ENCODE results near the gene CBLL2. TPM values are rescaled to one million over a fixed set of nuclear protein-coding genes. Genes with fewer than 3 reads are reported as not detected.

Gene CBLL2
- total and polyA plus RNA-seq, 4 donors: not detected

GRCh38 chrX:22247169-22247568 lies 25.5 kb upstream of the CBLL2 start:
- TF ChIP-seq CTCF (IDR thresholded peaks at IDR 0.05; ENCODE audit: control extremely low read depth, extremely low read depth): no peak
- 37 to 78% methylated on average over 1 of the region's 1 CpG for whole genome bisulfite sequencing, 2 donors

GRCh38 chrX:22248401-22248800 lies 24.3 kb upstream of the CBLL2 start:
- no peak overlapping the region for H3K4me3 ChIP-seq
- no peak overlapping the region for H3K9ac ChIP-seq (ENCODE audit: insufficient read depth in 1 of 2, low read length in 2 of 2)
- DNase-seq (no peak), ATAC-seq (ENCODE audit: insufficient read depth, low FRiP score) (no peak)
- no peaks in the 10 kb centered on the region for H3K4me1 ChIP-seq (ENCODE audit: control insufficient read depth in 5 of 5, insufficient read depth in 5 of 5, low read length in 5 of 5)
- peaks cover 0 to 6% (median 0%) of the 10 kb centered on the region in 3 donors for H3K27me3 ChIP-seq (ENCODE audit: control insufficient read depth in 3 of 3, insufficient read depth in 3 of 3, low read length in 2 of 3)
- 66 to 90% methylated on average over 3 of the region's 3 CpGs for WGBS, 2 donors
- H3K27ac ChIP-seq (ENCODE audit: low read depth in 1 of 2, low read length in 1 of 2): no peak overlapping the region
- no peak for TF ChIP-seq CTCF (IDR thresholded peaks at IDR 0.05; ENCODE audit: control extremely low read depth, extremely low read depth)
- H3K9me3 ChIP-seq (ENCODE audit: control insufficient read depth in 4 of 4, insufficient read depth in 3 of 4, low read length in 3 of 4): no peaks in the 10 kb centered on the region
- no peaks in the 10 kb centered on the region for H3K36me3 ChIP-seq (ENCODE audit: control insufficient read depth in 4 of 4, insufficient read depth in 4 of 4, low read length in 4 of 4)

More at GRCh38 chrX:22247169-22247568, 25.5 kb upstream of the CBLL2 start:
- Histone ChIP-seq H3K4me3 (no peak overlapping the region), H3K9ac (ENCODE audit: insufficient read depth in 1 of 2, low read length in 2 of 2) (no peak overlapping the region), H3K27me3 (ENCODE audit: control insufficient read depth in 3 of 3, insufficient read depth in 3 of 3, low read length in 2 of 3) (peaks cover 0 to 6% (median 0%) of the 10 kb centered on the region in 3 donors), H3K4me1 (ENCODE audit: control insufficient read depth in 5 of 5, insufficient read depth in 5 of 5, low read length in 5 of 5) (no peaks in the 10 kb centered on the region), H3K9me3 (ENCODE audit: control insufficient read depth in 4 of 4, insufficient read depth in 3 of 4, low read length in 3 of 4) (no peaks in the 10 kb centered on the region), H3K27ac (ENCODE audit: low read depth in 1 of 2, low read length in 1 of 2) (no peak overlapping the region), H3K36me3 (ENCODE audit: control insufficient read depth in 4 of 4, insufficient read depth in 4 of 4, low read length in 4 of 4) (no peaks in the 10 kb centered on the region)
- no peak for ATAC-seq (ENCODE audit: insufficient read depth, low FRiP score)
- no peak for DNase-seq

- Histone ChIP-seq H3K9me3 (ENCODE audit: control insufficient read depth in 4 of 4, insufficient read depth in 3 of 4, low read length in 3 of 4) (no peaks in the 10 kb centered on the region), H3K4me1 (ENCODE audit: control insufficient read depth in 5 of 5, insufficient read depth in 5 of 5, low read length in 5 of 5) (no peaks in the 10 kb centered on the region), H3K27me3 (ENCODE audit: control insufficient read depth in 3 of 3, insufficient read depth in 3 of 3, low read length in 2 of 3) (peaks cover 0 to 8% (median 0%) of the 10 kb centered on the region in 3 donors), H3K27ac (ENCODE audit: low read depth in 1 of 2, low read length in 1 of 2) (no peak overlapping the region), H3K9ac (ENCODE audit: insufficient read depth in 1 of 2, low read length in 2 of 2) (no peak overlapping the region), H3K36me3 (ENCODE audit: control insufficient read depth in 4 of 4, insufficient read depth in 4 of 4, low read length in 4 of 4) (no peaks in the 10 kb centered on the region), H3K4me3 (no peak overlapping the region)
- ATAC-seq (ENCODE audit: insufficient read depth, low FRiP score) (no peak), DNase-seq (no peak)
- whole genome bisulfite sequencing, 2 donors: 43 to 82% methylated on average over 2 of the region's 2 CpGs
- TF ChIP-seq CTCF (IDR thresholded peaks at IDR 0.05; ENCODE audit: control extremely low read depth, extremely low read depth): no peak
Measured at GRCh38 chrX:22249371-22249770, 23.3 kb upstream of the CBLL2 start.

GRCh38 chrX:22268706-22269105 lies 4.0 kb upstream of the CBLL2 start:
- no peak for TF ChIP-seq CTCF (IDR thresholded peaks at IDR 0.05; ENCODE audit: control extremely low read depth, extremely low read depth)
- DNase-seq: no peak
- H3K36me3 ChIP-seq (ENCODE audit: control insufficient read depth in 4 of 4, insufficient read depth in 4 of 4, low read length in 4 of 4): no peaks in the 10 kb centered on the region
- 74 to 87% methylated on average over 6 of the region's 6 CpGs for WGBS, 2 donors
- no peak overlapping the region for H3K9ac ChIP-seq (ENCODE audit: insufficient read depth in 1 of 2, low read length in 2 of 2)
- H3K27ac ChIP-seq (ENCODE audit: low read depth in 1 of 2, low read length in 1 of 2): no peak overlapping the region
- ATAC-seq (ENCODE audit: insufficient read depth, low FRiP score): no peak
- peaks cover 0 to 5% (median 0%) of the 10 kb centered on the region in 3 donors for H3K27me3 ChIP-seq (ENCODE audit: control insufficient read depth in 3 of 3, insufficient read depth in 3 of 3, low read length in 2 of 3)
- H3K9me3 ChIP-seq (ENCODE audit: control insufficient read depth in 4 of 4, insufficient read depth in 3 of 4, low read length in 3 of 4): peaks cover 0 to 1% (median 0%) of the 10 kb centered on the region in 4 donors
- H3K4me3 ChIP-seq: no peak overlapping the region
- H3K4me1 ChIP-seq (ENCODE audit: control insufficient read depth in 5 of 5, insufficient read depth in 5 of 5, low read length in 5 of 5): no peaks in the 10 kb centered on the region
